B cell (primary cell): ENCODE measurements around the gene WIPF1.

ENCODE experiments used
- CTCF ChIP-seq: fragments of 200-600 bp; IDR thresholded peaks from one replicate; pipeline ENCODE4 v1.8.0; 2022; ENCODE audit warnings: antibody characterized with exemption, mild to moderate bottlenecking
- EZH2 ChIP-seq: IDR thresholded peaks from 2 replicates; pipeline ENCODE4 v1.6.1; 2012; ENCODE audit warnings: borderline replicate concordance, low read depth, mild to moderate bottlenecking, moderate library complexity, low read length; ENCODE audit not compliant: insufficient read depth, poor library complexity, severe bottlenecking

GRCh38 chr2:174606336-174606735 lies 8.7 kb upstream of the WIPF1 start:
- TF ChIP-seq EZH2 (no peak), CTCF (no peak)
